HL-60 (cell line): ENCODE measurements around the gene PHLPP2.

Source experiments
- CTCF ChIP-seq: IDR thresholded peaks from one replicate; pipeline ENCODE4 v1.5.1; 2011; ENCODE audit warnings: low read length, control low read depth, inconsistent platforms; ENCODE audit not compliant: insufficient read depth
- GABPA ChIP-seq: IDR thresholded peaks from 2 replicates; pipeline ENCODE4 v1.6.1; 2012; ENCODE audit warnings: low read depth
- POLR2AphosphoS5 ChIP-seq: IDR thresholded peaks from 2 replicates; pipeline ENCODE4 v1.6.1; 2012; ENCODE audit warnings: low read depth
- REST ChIP-seq: IDR thresholded peaks from 2 replicates; pipeline ENCODE4 v1.6.1; 2012; ENCODE audit warnings: low read depth; ENCODE audit not compliant: insufficient replicate concordance

DNA sequence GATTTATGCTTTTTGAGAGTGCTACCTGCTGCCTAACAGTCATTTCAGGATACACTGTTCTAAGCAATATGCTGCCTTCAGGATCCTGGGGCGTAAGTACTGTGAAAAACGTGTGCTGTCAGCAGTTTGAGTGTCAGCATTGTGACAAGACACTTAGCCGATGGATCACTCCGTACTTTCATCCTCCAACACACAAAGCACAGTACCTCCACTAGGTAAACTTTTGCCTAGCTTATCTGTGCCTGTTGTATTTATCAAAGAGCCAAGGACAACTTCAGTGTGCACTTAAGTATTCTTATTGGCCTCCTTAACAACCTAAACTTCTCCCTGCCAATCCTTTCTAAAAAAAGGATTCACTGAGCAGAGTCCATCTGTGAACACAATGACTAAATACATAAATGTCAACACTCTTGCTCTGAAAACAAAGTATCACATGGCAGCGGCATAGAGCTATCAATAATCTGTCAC is 33.8 kb upstream of the PHLPP2 start:
- TF ChIP-seq CTCF (no peak), GABPA (no peak), POLR2AphosphoS5 (no peak), REST (no peak)
